ENCODE data around the gene SIRT2.

SIRT2 gene

DNA sequence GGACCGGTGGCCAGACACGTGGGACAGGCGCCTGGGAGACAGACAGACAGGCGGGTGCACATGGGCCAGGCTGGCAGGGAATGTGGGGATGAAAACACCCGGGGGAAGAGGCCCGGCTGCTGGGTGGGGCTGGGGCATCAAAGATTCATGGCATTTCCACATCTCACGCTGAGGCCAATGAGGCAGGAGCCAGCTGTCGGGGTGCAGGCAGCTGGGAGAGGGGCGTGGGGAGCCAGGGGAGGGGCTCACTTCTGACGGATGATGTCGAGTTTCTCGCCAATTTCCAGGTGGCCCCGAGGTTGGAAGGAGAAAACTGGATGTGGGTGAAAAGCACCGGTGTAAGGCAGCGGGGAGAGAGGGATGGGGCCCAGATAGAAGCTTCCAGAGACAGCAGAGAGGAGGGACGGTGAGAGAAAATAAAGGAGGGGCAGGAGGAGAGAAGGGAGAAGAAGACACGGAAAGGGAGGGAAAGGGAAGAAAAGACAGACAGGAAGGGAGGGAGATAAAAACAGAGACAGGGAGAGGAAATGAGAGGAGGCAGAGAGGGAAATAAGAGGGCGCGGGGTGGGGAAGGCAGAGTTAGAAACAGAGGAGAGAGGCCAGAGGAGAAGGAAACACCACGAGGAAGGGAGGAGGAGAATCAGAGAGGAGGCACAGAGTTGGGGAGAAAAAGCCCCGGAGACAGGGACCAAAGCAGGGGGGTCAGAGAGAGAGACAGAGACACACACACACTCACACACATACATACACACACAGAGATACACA, 20.6 kb upstream of the SIRT2 start:
- DNase-seq = no peak

DNA sequence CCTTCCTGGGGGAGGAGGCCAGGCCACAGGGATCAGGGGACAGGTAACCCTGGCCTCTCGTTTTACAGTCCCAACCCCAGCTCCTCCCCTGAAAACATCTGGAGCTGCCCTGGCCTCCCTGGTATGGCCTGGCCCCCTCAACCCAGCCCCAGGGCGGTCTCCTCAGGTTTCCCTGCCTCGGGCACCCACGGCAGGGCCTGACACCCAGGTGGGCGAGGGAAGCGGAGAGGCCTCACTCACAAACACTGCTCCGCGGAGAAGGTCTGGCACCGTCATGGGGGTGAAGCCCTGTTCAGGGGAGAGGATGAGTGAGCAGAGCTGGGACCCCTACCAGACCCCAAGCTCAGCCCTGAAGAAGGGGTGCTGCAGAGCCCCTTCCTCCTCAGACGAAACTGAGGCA, 19.1 kb upstream of the SIRT2 start:
- DNase-seq = no peak

DNA sequence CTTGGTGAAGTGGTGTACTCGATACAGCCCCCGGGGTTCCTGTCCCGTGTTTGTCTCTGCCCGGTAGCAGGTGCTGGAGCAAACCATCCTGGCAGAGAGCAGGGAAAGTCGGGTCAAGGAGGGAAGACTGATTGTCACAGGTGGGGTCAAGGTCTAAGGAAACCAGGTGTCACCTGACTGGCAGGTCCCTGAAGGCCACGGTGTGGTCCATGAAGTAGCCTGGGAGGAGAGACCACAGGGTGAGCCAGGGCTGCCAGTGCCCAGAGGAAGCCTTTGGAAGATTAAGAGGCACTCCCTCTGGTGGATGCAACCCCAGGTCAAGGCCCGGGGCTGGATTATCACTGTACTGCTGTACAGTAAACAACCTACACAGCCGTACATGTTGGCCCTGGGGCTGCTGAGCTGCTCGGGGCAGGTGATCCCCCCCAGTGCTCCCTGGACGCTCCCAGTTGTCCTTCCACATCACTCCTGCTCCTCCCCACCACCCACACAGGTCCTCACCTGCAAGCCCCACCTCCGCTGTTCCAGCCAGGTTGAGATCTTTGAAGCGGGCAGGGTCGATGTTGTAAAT, 18.6 kb upstream of the SIRT2 start:
- no peak for DNase-seq

DNA sequence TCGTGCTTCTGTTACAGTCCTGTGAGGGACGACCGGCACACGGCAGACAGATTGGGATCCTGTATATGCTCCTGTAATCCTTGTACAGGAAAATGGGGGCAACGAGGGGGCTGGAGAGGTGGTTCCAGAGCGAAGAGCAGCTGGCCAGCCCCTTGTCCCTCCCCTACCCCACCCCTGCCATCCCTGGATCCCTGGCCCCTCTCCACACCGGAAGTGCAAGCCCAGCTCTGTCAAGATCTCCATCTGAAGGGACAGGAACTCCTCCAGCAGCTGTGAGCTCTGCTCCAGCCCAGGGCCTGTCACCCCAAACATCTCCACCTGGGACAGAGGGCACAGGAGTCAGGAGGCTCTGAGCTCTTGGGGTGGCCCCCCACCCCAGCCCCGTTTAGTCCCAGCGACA, 18.1 kb upstream of the SIRT2 start:
- DNase-seq = no peak

DNA sequence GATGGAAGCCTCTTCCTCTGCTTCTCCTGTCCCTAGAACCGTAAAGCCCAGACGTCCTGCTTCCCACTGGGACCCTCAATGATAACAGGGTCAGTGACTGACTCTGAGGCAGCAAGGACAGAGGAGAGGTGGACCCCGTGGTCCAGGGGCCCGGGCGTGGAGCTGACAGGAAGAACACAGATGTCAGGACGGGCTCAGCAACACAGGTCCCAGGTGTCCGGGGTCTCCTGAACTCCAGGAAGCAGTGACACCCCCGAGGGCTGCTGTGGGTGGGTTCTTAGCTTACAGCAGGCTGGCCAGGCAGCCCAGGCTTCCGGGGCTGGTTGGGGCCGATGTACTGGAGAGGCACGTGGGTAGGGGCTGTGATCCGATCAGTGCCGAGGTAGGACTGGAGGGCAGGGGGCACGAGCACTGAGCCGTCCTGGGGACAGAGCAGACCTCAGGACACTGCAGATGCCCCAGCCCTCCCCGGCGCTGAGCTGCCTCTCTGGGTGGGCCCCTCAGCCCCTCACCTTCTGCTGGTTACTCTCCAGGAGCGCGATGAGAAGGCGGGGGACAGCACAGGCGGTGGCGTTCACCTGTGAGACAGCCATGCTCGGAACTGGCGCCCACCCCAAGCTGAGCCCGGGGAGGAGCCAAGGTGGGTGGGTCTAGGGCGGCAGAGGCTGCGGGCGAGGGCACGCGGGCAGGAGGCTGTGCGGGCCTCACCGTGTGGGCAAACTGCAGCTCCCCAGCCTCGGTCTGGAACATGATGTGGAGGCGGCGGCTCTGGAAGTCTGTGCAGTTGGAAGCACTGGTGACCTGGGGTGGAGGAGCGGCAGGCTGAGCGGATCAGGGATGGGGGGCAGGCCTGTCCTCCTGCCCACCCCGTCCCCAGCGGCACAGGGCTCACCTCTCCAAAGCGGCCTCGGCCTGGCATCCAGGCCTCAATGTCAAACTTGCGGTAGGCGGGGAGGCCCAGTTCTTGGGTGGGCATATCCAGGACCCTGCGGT, 16.2 kb upstream of the SIRT2 start:
- no peak for DNase-seq

DNA sequence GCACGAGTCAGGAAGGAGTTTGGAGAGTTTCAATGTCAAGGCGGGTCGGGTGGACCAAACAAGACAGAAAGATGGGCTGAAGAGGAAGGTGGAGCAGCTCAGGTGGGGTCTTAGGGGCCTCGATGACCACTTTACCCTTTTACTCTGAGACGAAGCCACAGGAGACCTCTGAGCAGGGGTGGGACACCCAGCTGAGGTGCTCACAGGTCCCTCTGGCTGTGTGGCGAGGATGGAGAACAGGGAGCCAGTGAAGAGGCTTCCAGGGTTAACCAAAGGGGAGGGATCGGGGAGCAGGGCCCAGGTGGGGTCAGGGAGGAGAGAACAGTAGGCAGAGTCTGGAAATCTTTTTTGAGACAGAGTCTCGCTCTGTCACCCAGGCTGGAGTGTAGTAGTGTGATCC, 14.5 kb upstream of the SIRT2 start:
- no peak for DNase-seq

DNA sequence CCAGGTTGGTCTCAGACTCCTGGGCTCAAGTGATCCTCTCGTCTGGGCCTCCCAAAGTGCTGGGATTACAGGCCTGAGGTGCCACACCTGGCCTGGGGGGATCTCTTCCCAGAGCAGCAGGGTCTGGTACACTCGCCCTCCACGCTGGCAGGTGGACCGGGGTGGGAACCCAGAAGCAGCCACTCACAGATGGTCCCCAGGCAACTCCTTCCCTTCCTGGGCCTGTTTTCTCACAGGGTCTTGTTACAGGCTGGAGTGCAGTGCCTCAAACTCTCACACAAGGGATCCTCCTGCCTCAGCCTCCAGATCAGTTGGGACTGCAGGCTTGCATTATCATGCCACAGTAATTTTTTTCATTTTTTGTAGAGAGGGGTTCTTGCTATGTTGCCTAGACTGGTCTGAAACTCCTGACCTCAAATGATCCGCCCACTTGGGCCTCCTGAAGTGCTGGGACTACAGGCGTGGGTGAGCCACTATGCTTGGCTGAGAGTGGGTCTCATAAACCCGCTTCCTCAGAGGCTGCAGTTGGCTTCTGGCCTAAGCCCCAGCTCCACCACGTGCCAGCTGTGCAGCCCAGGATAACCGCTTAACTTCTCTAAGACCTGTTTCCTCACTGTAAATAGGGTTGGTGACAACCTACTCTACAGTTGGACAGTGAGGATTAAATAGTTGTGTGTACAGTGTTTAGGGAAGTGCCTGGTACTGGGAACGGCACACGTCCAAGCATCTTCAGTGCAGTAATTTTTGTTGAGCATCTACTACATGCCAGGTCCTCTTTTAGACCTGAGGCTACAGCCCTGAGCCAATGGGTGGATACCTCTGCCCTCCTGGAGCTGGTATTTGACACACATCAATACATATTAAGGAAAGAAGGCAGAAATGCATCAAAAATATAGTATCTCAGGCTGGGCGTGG, 13.4 kb upstream of the SIRT2 start:
- DNase-seq = peak; percentile 7

DNA sequence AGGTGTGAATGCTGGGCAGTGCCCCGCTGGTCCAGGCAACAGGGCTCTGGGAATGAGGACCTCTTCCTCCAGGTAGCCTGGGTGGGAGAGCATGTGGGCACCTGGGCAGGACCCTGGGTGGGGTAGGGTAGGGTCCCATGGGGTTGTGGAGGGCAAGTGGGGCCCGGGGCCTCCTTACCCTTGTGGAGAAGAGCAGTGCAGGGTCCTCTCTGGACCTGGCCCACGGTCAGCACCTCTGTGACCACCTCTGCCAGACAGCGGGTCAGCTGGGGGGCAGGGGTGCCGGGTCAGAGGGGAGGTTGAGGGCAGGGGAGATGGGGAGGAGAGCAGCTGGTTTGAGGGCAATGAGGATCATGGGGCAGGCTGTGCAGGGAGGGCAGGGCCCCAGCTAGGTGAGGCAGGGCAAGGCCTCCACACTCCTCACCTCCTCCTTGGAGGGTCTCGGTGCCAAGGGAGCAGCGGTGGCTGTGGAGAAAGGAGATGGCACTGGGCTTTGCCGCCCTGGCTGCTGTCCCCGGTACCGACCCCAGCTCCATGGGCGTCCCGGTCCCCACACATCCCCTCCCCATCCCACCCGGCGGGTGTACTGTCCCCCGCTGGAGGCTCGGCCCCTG, 12.1 kb upstream of the SIRT2 start:
- no peak for DNase-seq

DNA sequence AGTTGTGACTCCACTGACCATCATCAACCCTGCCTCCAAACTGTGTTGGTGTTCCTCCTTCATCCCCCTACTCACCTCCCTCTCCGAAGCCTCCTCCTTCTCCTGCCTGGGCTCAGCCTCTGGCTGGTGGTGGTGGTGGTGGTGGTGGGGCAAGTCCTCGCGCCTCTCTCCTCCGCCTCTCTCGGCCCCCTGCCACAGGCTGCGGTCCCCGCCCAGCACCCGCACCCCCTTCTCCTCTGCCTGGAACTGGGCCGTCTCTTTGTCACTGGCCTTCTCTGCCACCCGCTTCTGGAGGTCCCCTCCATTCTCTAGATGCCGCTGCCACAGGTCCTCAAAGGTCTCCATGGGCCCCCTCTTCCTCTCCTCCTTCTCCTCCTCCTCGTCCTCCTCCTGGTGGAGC, 11.1 kb upstream of the SIRT2 start:
- DNase-seq = no peak

DNA sequence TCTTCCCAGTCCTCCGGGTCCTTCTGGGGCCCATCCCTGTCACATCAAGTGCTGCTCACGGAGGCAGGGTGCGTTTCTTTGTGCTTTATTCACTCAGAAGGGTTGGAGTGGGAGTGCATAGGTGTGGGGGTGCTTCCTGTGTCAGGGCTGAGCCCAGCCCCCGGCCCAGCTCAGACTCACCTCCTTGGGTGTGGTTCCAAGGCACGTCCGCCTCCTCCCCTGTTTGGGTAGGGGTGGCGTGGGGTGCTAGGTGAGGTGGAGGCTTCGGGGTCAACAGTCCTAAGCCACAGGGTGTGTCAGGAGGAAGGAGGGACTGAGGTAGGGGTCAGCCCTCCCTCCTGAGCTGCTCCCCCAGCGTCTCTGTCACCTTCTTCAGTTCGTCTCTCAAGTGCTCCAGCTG, 9.5 kb upstream of the SIRT2 start:
- no peak for DNase-seq

DNA sequence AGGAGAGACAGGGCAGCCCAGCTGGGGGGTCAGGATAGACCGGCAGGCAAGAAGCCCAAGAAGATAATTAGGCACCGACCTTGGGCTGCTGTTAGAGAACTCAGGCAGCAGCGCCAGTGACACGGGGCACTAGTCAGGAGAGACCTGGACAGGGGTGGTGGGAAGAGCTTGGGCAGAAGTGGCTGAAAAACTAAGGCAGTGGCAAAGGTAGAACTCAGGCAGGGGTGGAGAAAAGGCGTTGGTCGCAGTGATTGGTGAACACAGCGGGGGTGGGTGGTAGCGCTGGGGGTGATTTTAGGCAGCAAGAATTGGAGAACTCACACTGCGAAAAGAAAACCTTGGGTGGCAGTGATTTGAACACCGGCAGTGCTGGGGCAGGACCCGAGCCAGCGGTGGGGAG, 8.3 kb upstream of the SIRT2 start:
- DNase-seq = no peak

DNA sequence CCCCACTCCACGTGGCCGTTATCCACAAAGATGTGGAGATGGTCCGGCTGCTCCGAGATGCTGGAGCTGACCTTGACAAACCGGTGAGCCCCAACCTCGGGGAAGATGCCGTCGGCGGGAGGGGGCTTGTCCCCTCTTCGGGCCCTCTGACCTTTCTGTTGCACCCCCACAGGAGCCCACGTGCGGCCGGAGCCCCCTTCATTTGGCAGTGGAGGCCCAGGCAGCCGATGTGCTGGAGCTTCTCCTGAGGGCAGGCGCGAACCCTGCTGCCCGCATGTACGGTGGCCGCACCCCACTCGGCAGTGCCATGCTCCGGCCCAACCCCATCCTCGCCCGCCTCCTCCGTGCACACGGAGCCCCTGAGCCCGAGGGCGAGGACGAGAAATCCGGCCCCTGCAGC, 7.8 kb upstream of the SIRT2 start:
- DNase-seq = no peak

DNA sequence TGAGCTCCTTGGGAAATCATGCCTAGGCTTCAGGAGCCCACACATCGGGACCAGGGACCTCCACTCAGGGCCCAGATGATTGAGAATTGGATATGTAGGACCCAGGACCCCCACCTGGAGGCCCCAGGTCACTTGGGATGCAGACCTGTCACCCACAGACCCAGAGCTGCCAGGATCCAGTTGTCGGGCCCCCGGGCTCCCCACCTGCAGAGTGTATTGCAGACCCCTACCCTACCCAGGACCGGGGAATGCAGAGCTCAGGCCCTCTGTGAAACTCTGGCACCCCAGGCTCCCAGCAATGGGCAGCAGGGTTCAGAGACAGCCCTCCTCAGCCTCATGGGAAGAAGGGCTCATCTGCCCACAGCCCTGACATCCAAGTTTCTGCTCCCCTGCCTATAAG, 6.2 kb upstream of the SIRT2 start:
- no peak for DNase-seq

DNA sequence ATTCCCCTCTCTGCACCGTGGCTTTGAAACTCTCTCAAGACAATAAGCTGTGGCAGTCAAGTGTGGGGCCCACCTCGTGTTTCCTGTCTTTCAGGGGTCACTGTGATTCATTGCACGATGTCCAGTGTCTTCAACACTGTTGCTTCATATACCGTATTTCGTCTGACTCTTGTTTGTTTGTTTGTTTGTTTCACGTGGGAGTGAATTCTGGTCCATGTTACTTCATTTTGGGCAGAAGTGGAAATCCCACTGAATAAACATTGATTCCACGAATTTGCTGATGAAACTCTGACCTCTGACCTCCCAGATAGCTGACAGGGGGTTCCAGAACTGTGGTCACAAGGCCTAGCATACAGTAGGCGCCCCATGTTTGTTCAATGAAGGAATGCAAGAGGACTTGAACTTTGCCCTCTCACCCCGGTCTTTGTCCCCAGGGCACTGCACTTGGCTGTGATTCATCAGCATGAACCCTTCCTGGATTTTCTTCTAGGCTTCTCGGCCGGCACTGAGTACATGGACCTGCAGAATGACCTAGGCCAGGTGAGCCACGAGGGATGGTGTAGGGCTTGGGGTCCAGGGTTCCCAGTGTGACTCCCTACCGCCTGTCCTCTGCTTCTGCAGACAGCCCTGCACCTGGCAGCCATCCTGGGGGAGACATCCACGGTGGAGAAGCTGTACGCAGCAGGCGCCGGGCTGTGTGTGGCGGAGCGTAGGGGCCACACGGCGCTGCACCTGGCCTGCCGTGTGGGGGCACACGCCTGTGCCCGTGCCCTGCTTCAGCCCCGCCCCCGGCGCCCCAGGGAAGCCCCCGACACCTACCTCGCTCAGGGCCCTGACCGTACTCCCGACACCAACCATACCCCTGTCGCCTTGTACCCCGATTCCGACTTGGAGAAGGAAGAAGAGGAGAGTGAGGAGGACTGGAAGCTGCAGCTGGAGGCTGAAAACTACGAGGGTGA, 5.4 kb upstream of the SIRT2 start:
- DNase-seq = no peak

DNA sequence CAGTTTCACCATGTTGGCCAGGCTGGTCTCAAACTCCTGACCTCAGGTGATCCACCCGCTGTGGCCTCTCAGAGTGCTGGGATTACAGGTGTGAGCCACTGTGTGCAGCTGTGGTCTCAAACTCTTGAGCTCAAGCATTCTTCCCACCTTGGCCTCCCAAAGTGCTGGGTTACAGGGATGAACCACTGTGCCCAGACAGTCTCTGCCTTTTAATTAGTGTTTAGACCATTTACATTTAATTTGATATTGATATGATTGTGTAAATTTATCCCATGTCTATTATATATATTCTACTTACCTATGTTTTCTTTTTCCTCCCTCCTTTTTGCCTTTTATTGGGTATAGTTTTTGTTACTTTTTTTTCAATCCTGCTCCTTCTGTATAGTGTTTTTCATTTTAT, 2.3 kb upstream of the SIRT2 start:
- no peak for DNase-seq

DNA sequence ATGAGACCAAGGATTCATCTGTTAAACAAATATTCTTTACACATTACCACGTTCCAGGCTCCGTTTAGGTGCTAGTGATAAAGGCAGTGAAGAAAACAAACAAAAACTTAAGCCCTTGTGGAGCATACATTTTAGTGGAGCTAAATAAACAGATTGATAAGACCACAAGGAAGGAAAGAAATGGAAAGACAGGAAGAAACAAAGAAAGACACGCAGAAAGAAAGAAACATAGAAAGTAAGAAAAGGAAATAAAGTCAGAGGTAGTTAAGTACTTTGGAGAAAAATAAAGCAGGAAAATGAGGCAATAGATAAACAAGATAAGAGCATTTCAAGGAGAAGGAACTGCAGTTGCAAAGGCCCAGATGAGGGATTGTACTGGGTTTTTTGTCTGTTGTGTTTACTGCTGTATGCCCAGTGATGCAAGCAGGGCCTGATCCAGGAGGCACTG, 1.3 kb upstream of the SIRT2 start:
- no peak for DNase-seq

DNA sequence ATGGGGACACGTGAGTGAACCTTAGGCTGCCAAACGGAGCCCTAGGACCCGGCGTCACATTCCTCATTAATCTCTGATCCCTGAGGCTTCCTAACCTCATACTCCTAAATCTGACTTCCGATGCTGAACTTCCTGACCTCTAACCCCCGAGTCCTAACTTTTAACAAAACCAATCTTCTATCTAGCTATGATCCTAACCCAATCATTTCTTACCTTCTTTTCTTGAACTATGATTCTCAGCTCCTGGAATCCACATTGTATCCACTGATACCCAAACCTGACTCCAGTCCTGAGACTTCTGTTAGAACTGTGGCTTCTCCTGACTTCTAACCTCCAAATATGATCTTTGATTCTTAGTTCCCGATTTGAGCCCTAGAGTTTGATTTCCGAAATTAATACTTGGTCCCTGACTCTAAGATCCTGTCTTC, 798 bp upstream of the SIRT2 start:
- DNase-seq = no peak

DNA sequence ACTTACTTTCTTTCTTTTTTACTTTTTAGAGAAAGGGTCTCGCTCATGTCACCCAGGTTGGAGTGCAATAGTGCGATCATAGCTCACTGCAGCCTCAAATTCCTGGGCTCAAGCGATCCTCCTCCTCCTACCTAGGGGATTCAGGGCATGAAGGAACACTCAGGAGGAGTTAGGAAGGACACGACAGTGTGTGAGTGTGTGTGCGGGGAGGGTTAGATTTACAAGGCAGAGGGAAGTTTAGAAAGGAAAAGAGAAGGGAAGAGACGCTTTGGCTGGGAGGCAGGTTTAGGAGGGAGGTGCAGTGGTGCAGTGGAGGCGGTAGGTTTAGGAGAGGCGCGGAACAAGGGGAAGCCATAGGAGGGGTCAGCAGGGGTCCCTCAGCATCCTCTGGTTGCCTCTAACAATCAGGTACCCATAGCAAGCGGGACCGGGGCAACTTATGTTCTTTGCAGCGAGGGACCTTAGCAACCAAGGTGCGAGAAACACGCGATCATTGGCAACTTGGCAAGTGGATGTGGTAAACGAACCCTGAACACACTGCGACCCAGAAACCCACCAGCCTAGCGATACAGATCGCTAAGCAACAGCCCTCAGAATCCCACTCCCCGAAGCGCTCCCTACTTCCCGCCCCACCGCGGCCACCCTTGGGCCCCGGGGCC, 501 bp downstream of the SIRT2 start:
- DNase-seq = no peak

DNA sequence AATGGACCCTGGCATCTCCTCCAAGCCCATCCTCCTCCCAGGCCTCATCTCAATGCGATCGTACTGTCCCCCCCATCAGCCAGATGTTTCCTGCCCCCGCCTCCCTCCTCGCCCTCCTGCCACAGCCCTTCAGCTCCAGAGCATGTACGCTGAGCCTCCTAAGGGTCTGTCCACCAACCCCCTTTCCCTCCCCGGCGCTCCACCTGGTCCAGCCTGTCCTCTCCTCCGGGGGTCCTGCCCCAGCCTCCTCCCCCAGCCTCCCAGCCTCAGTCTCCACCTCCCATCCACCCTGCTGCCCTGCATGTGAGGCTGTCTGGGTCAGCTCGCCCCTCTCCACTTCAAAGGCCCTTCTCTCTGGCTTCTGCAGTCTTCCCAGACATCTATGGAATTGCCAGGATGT, 4.5 kb downstream of the SIRT2 start:
- no peak for DNase-seq

DNA sequence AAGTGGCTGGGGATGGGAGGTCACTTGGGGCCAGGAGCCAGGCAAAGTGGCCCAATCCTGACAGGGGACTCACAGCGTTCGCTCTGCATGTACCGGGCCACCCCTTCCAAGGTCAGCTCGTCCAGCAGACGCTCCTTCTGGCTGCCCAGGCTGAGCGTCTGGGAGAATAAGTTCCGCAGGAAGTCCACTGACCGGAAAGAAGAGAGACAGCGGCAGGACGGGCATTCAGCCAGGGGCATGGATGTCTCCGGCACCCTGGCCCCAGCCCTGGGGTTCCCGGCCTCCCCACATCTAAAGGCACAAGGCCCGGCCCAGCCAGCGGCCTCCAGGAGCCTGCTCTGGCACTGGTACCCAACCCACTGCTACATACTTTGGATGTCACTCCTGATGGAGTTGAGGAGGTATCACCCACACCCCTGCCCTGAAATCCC, 6.1 kb downstream of the SIRT2 start:
- no peak for DNase-seq
